ENCODE measurements around the gene NEGR1. TPM values are rescaled to one million over a fixed set of nuclear protein-coding genes. Genes with fewer than 3 reads are reported as not detected.

The NEGR1 gene
- total RNA-seq = 2.2 to 4.5 TPM (median 2.4 TPM) in 3 replicates

- no peaks in the 10 kb centered on the region for H3K36me3 Mint-ChIP-seq
- no peak for TF ChIP-seq CTCF (IDR thresholded peaks at IDR 0.05; ENCODE audit: unreplicated experiment)
- peak within 1 kb of the TSS; percentile 74 for H3K4me3 Mint-ChIP-seq
- no peaks in the 10 kb centered on the region for H3K9me3 Mint-ChIP-seq
- peaks cover 9% of the 10 kb centered on the region for H3K4me1 Mint-ChIP-seq
- H3K27me3 Mint-ChIP-seq (ENCODE audit: low read depth) = peaks cover 50% of the 10 kb centered on the region
- peak within 1 kb of the TSS; percentile 55 for H3K27ac Mint-ChIP-seq
- DNase-seq (ENCODE audit: low spot score in 2 of 2, unreplicated experiment in 2 of 2) = peak; percentile 61 to 75
Measured at GRCh38 chr1:72282271-72283021, at the start of gene NEGR1. NEGR1 (minus strand) TSS chr1:72282539.

GRCh38 chr1:72326494-72326893, 44.2 kb upstream of the NEGR1 start:
- Mint-ChIP-seq H3K36me3 (no peaks in the 10 kb centered on the region), H3K27me3 (ENCODE audit: low read depth) (no peaks in the 10 kb centered on the region), H3K4me3 (no peak overlapping the region), H3K27ac (no peak overlapping the region), H3K9me3 (no peaks in the 10 kb centered on the region), H3K4me1 (no peaks in the 10 kb centered on the region)
- DNase-seq (ENCODE audit: low spot score in 2 of 2, unreplicated experiment in 2 of 2) = no peak
- TF ChIP-seq CTCF (IDR thresholded peaks at IDR 0.05; ENCODE audit: unreplicated experiment) = no peak

GRCh38 chr1:72324451-72324850, 42.1 kb upstream of the NEGR1 start:
- Mint-ChIP-seq H3K4me3 (no peak overlapping the region), H3K27ac (no peak overlapping the region), H3K27me3 (ENCODE audit: low read depth) (no peaks in the 10 kb centered on the region), H3K36me3 (no peaks in the 10 kb centered on the region), H3K9me3 (no peaks in the 10 kb centered on the region), H3K4me1 (no peaks in the 10 kb centered on the region)
- no peak for TF ChIP-seq CTCF (IDR thresholded peaks at IDR 0.05; ENCODE audit: unreplicated experiment)
- no peak for DNase-seq (ENCODE audit: low spot score in 2 of 2, unreplicated experiment in 2 of 2)

GRCh38 chr1:72322910-72323309, 40.6 kb upstream of the NEGR1 start:
- Mint-ChIP-seq H3K36me3 (no peaks in the 10 kb centered on the region), H3K27me3 (ENCODE audit: low read depth) (no peaks in the 10 kb centered on the region), H3K4me1 (no peaks in the 10 kb centered on the region), H3K27ac (no peak overlapping the region), H3K4me3 (no peak overlapping the region), H3K9me3 (no peaks in the 10 kb centered on the region)
- TF ChIP-seq CTCF (IDR thresholded peaks at IDR 0.05; ENCODE audit: unreplicated experiment) = no peak
- no peak for DNase-seq (ENCODE audit: low spot score in 2 of 2, unreplicated experiment in 2 of 2)

GRCh38 chr1:72296501-72296900, 14.2 kb upstream of the NEGR1 start:
- no peak for TF ChIP-seq CTCF (IDR thresholded peaks at IDR 0.05; ENCODE audit: unreplicated experiment)
- Mint-ChIP-seq H3K27me3 (ENCODE audit: low read depth) (peaks cover 6% of the 10 kb centered on the region), H3K36me3 (no peaks in the 10 kb centered on the region), H3K27ac (no peak overlapping the region), H3K4me1 (no peaks in the 10 kb centered on the region), H3K9me3 (peaks cover 3% of the 10 kb centered on the region), H3K4me3 (no peak overlapping the region)
- no peak for DNase-seq (ENCODE audit: low spot score in 2 of 2, unreplicated experiment in 2 of 2)
